Fibroblast of lung (primary cell): ENCODE measurements around the gene LRRFIP1.

ENCODE experiments used
- EZH2 ChIP-seq: IDR thresholded peaks from 2 replicates; pipeline ENCODE4 v1.5.1; 2012; ENCODE audit warnings: low read length, control low read depth, mild to moderate bottlenecking; ENCODE audit errors: missing control alignments
- TF ChIP-seq, protein P1 (sequence below), 2 donors: IDR thresholded peaks in 1 of 2; conservative IDR thresholded peaks in 1 of 2; 1 replicate in 1 of 2; 2 replicates in 1 of 2; pipeline ENCODE4 v1.5.1; 2011 to 2012; ENCODE audit warnings: low read length in 2 of 2, control low read depth in 1 of 2, inconsistent platforms in 1 of 2, low read depth in 1 of 2, mild to moderate bottlenecking in 1 of 2

DNA sequence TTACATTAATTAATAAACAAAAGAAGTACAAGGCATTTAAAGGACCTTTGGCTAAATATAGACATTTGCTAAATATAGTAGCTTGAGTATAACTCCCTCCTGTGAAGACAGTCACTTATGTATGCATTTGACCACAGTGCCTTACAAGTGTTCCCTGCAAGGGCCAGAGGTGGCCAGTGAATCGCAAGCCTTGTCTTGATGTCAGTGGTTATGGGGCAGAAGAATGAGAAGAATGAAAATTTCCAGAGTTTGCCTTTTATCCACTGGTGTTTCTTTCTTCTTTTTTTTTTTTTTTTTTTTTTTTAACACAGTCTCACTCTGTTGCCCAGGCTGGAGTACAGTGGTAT, 1.8 kb downstream of the LRRFIP1 start:
- TF ChIP-seq EZH2, result no peak
- TF ChIP-seq, protein P1, sequence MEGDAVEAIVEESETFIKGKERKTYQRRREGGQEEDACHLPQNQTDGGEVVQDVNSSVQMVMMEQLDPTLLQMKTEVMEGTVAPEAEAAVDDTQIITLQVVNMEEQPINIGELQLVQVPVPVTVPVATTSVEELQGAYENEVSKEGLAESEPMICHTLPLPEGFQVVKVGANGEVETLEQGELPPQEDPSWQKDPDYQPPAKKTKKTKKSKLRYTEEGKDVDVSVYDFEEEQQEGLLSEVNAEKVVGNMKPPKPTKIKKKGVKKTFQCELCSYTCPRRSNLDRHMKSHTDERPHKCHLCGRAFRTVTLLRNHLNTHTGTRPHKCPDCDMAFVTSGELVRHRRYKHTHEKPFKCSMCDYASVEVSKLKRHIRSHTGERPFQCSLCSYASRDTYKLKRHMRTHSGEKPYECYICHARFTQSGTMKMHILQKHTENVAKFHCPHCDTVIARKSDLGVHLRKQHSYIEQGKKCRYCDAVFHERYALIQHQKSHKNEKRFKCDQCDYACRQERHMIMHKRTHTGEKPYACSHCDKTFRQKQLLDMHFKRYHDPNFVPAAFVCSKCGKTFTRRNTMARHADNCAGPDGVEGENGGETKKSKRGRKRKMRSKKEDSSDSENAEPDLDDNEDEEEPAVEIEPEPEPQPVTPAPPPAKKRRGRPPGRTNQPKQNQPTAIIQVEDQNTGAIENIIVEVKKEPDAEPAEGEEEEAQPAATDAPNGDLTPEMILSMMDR (conservative IDR thresholded peaks at IDR 0.05 in 1 of 2, IDR thresholded peaks at IDR 0.05 in 1 of 2; ENCODE audit: low read depth in 1 of 2, low read length in 2 of 2), result no peak
